K562 (cell line): ENCODE data around the gene GNAL. TPM values are rescaled to one million over a fixed set of nuclear protein-coding genes. Genes with fewer than 3 reads are reported as not detected.

Source experiments
- GATAD2A ChIP-seq: fragments of 450-650 bp; IDR thresholded peaks from 2 replicates; pipeline ENCODE4 v1.6.1; 2017
- NCOA4 ChIP-seq: fragments of 450-650 bp; IDR thresholded peaks from 2 replicates; pipeline ENCODE4 v1.6.1; 2018; ENCODE audit warnings: mild to moderate bottlenecking; ENCODE audit not compliant: partially characterized antibody
- PURB ChIP-seq: sonication (generic); formaldehyde crosslinking; IDR thresholded peaks from 2 replicates; pipeline ENCODE4 v1.9.0; 2021; ENCODE audit warnings: low read depth, mild to moderate bottlenecking, missing genetic modification reagents
- SMAD2 ChIP-seq: fragments of 150-350 bp; IDR thresholded peaks from 2 replicates; pipeline ENCODE4 v1.6.1; 2014; ENCODE audit warnings: low read depth, mild to moderate bottlenecking, low read length
- ZBED1 ChIP-seq: IDR thresholded peaks from 2 replicates; pipeline ENCODE4 v1.6.1; 2014
- ZNF830 ChIP-seq: fragments of 250-450 bp; sonication (Bioruptor Pico); IDR thresholded peaks from 2 replicates; pipeline ENCODE4 v1.5.0; 2021; ENCODE audit warnings: mild to moderate bottlenecking
- polyA plus RNA-seq, 8 experiments: library from polyadenylated mRNA; depleted of rRNA in 4 of 8; stranded (reverse) in 5 of 8; unstranded in 3 of 8; fragments of >200 nt; fragmentation: Nextera tagmentation in 2 of 8; fragmentation: Illumina TruSeq in 1 of 8; extraction: Ambion mirVana in 2 of 8; extraction: Trizol in 1 of 8; gene quantifications; 2 replicates each; pipeline versions ENCODE4 v1.2.1 to v1.2.3, GENCODE V29; 2011 to 2014; ENCODE audit warnings: inconsistent platforms in 1 of 8, missing spikeins in 1 of 8
- total RNA-seq, 7 experiments: library from RNA; depleted of rRNA in 6 of 7; stranded (reverse); fragments of >200 nt in 6 of 7; fragmentation: Illumina TruSeq in 2 of 7; extraction: Trizol in 2 of 7; gene quantifications; 2 replicates each; pipeline versions ENCODE4 v1.2.1 to v1.2.3, GENCODE V29; 2011 to 2021; ENCODE audit warnings: low replicate concordance in 1 of 7
- TF ChIP-seq, protein P1 (sequence below), 2 experiments: fragments of 450-650 bp in 1 of 2; sonication (generic) in 1 of 2; formaldehyde crosslinking in 1 of 2; IDR thresholded peaks; 2 replicates each; pipeline versions ENCODE4 v1.7.1 to v1.9.0; 2016 to 2022; ENCODE audit warnings: inconsistent platforms in 1 of 2, mild to moderate bottlenecking in 1 of 2, missing genetic modification reagents in 1 of 2
- TF ChIP-seq, protein P2 (sequence below): sonication (generic); formaldehyde crosslinking; IDR thresholded peaks from 2 replicates; pipeline ENCODE4 v1.8.0; 2022; ENCODE audit warnings: mild to moderate bottlenecking, missing genetic modification reagents
- TF ChIP-seq, protein P3 (sequence below): fragments of 450-650 bp; IDR thresholded peaks from 2 replicates; pipeline ENCODE4 v1.6.1; 2016; ENCODE audit warnings: antibody characterized with exemption
- TF ChIP-seq, protein P4 (sequence below): fragments of 250-450 bp; sonication (Bioruptor Pico); IDR thresholded peaks from 2 replicates; pipeline ENCODE4 v1.5.0; 2020; ENCODE audit warnings: mild to moderate bottlenecking

Gene GNAL
- total and polyA plus RNA-seq, 9 of the 15 experiments (the other 6 are each of a cell fraction or from before 2014, with no cell fraction given), result under 0.01 to 0.10 (median 0.01) TPM; not detected in 5

DNA sequence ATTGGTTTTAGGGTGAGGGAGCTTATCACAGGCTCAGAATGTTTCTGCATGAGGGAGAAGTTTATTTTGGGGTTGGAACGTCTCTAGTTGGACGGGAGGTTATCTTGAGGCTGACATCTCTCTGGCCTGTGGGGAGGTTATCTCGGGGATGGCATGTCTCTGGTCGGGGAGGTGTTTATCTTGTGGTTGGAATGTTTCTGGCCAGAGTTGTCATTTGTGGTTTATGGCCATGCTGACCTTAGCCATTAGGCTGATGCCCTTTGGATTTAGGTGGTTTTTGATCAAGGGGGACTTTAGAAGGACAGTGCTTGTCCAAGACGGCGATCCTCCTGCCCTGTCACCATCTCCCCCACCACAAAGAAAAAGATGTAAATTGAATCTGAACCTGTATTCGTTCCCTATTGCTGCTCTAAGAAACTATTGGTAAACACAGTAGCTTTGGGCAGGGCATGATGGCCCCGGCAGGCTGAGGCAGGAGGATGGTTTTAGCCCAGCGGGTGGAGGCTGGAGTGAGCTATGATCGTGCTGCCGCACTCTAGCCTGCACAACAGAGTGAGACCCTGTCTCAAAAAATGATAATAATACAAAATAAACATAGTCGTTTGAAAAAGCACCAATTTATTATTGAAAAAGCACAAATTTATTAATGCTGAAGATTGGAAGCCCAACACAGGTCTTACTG lies 236.9 kb downstream of the GNAL start (continued):
- TF ChIP-seq NCOA4, result peak; percentile 53
- TF ChIP-seq, protein P1, sequence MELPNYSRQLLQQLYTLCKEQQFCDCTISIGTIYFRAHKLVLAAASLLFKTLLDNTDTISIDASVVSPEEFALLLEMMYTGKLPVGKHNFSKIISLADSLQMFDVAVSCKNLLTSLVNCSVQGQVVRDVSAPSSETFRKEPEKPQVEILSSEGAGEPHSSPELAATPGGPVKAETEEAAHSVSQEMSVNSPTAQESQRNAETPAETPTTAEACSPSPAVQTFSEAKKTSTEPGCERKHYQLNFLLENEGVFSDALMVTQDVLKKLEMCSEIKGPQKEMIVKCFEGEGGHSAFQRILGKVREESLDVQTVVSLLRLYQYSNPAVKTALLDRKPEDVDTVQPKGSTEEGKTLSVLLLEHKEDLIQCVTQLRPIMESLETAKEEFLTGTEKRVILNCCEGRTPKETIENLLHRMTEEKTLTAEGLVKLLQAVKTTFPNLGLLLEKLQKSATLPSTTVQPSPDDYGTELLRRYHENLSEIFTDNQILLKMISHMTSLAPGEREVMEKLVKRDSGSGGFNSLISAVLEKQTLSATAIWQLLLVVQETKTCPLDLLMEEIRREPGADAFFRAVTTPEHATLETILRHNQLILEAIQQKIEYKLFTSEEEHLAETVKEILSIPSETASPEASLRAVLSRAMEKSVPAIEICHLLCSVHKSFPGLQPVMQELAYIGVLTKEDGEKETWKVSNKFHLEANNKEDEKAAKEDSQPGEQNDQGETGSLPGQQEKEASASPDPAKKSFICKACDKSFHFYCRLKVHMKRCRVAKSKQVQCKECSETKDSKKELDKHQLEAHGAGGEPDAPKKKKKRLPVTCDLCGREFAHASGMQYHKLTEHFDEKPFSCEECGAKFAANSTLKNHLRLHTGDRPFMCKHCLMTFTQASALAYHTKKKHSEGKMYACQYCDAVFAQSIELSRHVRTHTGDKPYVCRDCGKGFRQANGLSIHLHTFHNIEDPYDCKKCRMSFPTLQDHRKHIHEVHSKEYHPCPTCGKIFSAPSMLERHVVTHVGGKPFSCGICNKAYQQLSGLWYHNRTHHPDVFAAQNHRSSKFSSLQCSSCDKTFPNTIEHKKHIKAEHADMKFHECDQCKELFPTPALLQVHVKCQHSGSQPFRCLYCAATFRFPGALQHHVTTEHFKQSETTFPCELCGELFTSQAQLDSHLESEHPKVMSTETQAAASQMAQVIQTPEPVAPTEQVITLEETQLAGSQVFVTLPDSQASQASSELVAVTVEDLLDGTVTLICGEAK (IDR thresholded peaks at IDR 0.05), result no peak
- TF ChIP-seq, protein P1 (CRISPR knock-in tag; IDR thresholded peaks at IDR 0.05), result no peak
- TF ChIP-seq PURB (CRISPR knock-in tag), result no peak
- TF ChIP-seq, protein P2, sequence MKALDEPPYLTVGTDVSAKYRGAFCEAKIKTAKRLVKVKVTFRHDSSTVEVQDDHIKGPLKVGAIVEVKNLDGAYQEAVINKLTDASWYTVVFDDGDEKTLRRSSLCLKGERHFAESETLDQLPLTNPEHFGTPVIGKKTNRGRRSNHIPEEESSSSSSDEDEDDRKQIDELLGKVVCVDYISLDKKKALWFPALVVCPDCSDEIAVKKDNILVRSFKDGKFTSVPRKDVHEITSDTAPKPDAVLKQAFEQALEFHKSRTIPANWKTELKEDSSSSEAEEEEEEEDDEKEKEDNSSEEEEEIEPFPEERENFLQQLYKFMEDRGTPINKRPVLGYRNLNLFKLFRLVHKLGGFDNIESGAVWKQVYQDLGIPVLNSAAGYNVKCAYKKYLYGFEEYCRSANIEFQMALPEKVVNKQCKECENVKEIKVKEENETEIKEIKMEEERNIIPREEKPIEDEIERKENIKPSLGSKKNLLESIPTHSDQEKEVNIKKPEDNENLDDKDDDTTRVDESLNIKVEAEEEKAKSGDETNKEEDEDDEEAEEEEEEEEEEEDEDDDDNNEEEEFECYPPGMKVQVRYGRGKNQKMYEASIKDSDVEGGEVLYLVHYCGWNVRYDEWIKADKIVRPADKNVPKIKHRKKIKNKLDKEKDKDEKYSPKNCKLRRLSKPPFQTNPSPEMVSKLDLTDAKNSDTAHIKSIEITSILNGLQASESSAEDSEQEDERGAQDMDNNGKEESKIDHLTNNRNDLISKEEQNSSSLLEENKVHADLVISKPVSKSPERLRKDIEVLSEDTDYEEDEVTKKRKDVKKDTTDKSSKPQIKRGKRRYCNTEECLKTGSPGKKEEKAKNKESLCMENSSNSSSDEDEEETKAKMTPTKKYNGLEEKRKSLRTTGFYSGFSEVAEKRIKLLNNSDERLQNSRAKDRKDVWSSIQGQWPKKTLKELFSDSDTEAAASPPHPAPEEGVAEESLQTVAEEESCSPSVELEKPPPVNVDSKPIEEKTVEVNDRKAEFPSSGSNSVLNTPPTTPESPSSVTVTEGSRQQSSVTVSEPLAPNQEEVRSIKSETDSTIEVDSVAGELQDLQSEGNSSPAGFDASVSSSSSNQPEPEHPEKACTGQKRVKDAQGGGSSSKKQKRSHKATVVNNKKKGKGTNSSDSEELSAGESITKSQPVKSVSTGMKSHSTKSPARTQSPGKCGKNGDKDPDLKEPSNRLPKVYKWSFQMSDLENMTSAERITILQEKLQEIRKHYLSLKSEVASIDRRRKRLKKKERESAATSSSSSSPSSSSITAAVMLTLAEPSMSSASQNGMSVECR, result no peak
- TF ChIP-seq ZNF830, result no peak
- TF ChIP-seq GATAD2A, result peak; percentile 91; the same call in 1 of the 2 replicates
- TF ChIP-seq, protein P3, sequence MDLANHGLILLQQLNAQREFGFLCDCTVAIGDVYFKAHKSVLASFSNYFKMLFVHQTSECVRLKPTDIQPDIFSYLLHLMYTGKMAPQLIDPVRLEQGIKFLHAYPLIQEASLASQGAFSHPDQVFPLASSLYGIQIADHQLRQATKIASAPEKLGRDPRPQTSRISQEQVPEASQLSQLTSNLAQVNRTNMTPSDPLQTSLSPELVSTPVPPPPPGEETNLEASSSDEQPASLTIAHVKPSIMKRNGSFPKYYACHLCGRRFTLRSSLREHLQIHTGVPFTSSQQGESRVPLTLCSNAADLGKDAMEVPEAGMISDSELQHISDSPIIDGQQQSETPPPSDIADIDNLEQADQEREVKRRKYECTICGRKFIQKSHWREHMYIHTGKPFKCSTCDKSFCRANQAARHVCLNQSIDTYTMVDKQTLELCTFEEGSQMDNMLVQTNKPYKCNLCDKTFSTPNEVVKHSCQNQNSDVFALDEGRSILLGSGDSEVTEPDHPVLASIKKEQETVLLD, result 0 out of 2 replicates have a peak, but pooled peaks have one; percentile 69
- TF ChIP-seq, protein P4, sequence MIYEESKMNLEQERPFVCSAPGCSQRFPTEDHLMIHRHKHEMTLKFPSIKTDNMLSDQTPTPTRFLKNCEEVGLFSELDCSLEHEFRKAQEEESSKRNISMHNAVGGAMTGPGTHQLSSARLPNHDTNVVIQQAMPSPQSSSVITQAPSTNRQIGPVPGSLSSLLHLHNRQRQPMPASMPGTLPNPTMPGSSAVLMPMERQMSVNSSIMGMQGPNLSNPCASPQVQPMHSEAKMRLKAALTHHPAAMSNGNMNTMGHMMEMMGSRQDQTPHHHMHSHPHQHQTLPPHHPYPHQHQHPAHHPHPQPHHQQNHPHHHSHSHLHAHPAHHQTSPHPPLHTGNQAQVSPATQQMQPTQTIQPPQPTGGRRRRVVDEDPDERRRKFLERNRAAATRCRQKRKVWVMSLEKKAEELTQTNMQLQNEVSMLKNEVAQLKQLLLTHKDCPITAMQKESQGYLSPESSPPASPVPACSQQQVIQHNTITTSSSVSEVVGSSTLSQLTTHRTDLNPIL, result no peak
- TF ChIP-seq SMAD2, result no peak
- TF ChIP-seq ZBED1, result peak; percentile 78; the same call in 1 of the 2 replicates
